GM12878 (cell line): ENCODE data around the gene STIL.

Source experiments
- RB1 ChIP-seq: fragments of 450-650 bp; formaldehyde crosslinking; IDR thresholded peaks from 2 replicates; pipeline ENCODE4 v1.6.1; 2017; ENCODE audit warnings: mild to moderate bottlenecking, borderline replicate concordance
- TAF1 ChIP-seq: IDR thresholded peaks from 2 replicates; pipeline ENCODE4 v1.6.1; 2011; ENCODE audit warnings: mild to moderate bottlenecking, low read depth, low read length, borderline replicate concordance
- ZNF274 ChIP-seq: IDR thresholded peaks from one replicate; pipeline ENCODE4 v1.8.0; 2011; ENCODE audit not compliant: insufficient read length, insufficient read depth
- TF ChIP-seq, protein P1 (sequence below): fragments of 450-650 bp; IDR thresholded peaks from 2 replicates; pipeline ENCODE4 v1.6.1; 2017; ENCODE audit warnings: low read depth, mild to moderate bottlenecking, moderate library complexity
- TF ChIP-seq, protein P2 (sequence below), 3 experiments: IDR thresholded peaks in 2 of 3; conservative IDR thresholded peaks in 1 of 3; 2 replicates each; pipeline ENCODE4 v1.5.1; 2011; ENCODE audit warnings: low read depth in 3 of 3, low read length in 3 of 3, mild to moderate bottlenecking in 3 of 3, control low read depth in 2 of 3, moderate library complexity in 2 of 3, inconsistent platforms in 1 of 3, mixed read lengths in 1 of 3; ENCODE audit not compliant: control insufficient read depth in 2 of 3, insufficient read depth in 1 of 3; ENCODE audit errors: extremely low read depth in 1 of 3

DNA sequence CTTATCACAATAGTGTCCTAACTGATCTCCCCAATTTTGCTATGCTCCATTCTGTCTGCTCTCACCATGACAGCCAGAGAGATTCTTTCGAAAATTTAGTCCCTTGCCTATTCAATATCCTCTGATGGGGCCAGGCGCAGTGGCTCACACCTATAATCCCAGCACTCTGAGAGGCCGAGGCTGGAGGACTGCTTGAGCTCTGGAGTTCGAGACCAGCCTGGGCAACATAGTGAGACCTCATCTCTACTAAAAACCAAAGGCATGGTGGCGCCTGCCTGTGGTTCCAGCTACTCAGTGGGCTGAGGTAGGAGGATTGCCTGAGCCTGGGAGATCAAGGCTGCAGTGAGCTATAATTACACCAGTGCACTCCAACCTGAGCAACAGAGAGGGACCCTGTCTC, 108.0 kb downstream of the STIL start:
- TF ChIP-seq, protein P1, sequence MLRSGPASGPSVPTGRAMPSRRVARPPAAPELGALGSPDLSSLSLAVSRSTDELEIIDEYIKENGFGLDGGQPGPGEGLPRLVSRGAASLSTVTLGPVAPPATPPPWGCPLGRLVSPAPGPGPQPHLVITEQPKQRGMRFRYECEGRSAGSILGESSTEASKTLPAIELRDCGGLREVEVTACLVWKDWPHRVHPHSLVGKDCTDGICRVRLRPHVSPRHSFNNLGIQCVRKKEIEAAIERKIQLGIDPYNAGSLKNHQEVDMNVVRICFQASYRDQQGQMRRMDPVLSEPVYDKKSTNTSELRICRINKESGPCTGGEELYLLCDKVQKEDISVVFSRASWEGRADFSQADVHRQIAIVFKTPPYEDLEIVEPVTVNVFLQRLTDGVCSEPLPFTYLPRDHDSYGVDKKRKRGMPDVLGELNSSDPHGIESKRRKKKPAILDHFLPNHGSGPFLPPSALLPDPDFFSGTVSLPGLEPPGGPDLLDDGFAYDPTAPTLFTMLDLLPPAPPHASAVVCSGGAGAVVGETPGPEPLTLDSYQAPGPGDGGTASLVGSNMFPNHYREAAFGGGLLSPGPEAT: no peak
- TF ChIP-seq, protein P2, sequence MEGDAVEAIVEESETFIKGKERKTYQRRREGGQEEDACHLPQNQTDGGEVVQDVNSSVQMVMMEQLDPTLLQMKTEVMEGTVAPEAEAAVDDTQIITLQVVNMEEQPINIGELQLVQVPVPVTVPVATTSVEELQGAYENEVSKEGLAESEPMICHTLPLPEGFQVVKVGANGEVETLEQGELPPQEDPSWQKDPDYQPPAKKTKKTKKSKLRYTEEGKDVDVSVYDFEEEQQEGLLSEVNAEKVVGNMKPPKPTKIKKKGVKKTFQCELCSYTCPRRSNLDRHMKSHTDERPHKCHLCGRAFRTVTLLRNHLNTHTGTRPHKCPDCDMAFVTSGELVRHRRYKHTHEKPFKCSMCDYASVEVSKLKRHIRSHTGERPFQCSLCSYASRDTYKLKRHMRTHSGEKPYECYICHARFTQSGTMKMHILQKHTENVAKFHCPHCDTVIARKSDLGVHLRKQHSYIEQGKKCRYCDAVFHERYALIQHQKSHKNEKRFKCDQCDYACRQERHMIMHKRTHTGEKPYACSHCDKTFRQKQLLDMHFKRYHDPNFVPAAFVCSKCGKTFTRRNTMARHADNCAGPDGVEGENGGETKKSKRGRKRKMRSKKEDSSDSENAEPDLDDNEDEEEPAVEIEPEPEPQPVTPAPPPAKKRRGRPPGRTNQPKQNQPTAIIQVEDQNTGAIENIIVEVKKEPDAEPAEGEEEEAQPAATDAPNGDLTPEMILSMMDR (IDR thresholded peaks at IDR 0.05 in 2 of 3, conservative IDR thresholded peaks at IDR 0.05 in 1 of 3; ENCODE audit: control insufficient read depth in 2 of 3, extremely low read depth in 1 of 3, insufficient read depth in 1 of 3, low read depth in 3 of 3, low read length in 3 of 3): no peak
- TF ChIP-seq RB1 (no peak), TAF1 (no peak), ZNF274 (no peak)
